Neuronal stem cell (in vitro differentiated cells): ENCODE results near the gene QRSL1.

Experiments
- DNase-seq: peaks from one replicate; pipeline ENCODE4 v3.0.0-alpha.2; 2013; ENCODE audit warnings: low spot score
- H2AFZ ChIP-seq: one replicate; pipeline ENCODE4 v1.6.1; 2013; ENCODE audit warnings: mild to moderate bottlenecking, low read length, inconsistent platforms
- H2AK5ac ChIP-seq: 2 replicates; pipeline ENCODE4 v1.6.1; 2013; ENCODE audit warnings: low read depth, mild to moderate bottlenecking, inconsistent platforms, low read length, moderate library complexity, mixed read lengths
- H2BK120ac ChIP-seq: 2 replicates; pipeline ENCODE4 v1.6.1; 2013; ENCODE audit warnings: low read depth, mild to moderate bottlenecking, inconsistent platforms, low read length, moderate library complexity, mixed read lengths
- H2BK12ac ChIP-seq: one replicate; pipeline ENCODE4 v1.6.1; 2013; ENCODE audit warnings: low read length, inconsistent platforms
- H2BK15ac ChIP-seq: 2 replicates; pipeline ENCODE4 v1.6.1; 2013; ENCODE audit warnings: mild to moderate bottlenecking, low read length, inconsistent platforms, mixed read lengths
- H2BK5ac ChIP-seq: one replicate; pipeline ENCODE4 v1.6.1; 2013; ENCODE audit warnings: inconsistent platforms, mild to moderate bottlenecking, low read length, moderate library complexity
- H3K14ac ChIP-seq: one replicate; pipeline ENCODE4 v1.6.1; 2013; ENCODE audit warnings: low read length, inconsistent platforms
- H3K18ac ChIP-seq: 2 replicates; pipeline ENCODE4 v1.6.1; 2013; ENCODE audit warnings: low read length, inconsistent platforms
- H3K23ac ChIP-seq: 2 replicates; pipeline ENCODE4 v1.6.1; 2013; ENCODE audit warnings: low read depth, mild to moderate bottlenecking, mixed read lengths, low read length, inconsistent platforms; ENCODE audit not compliant: poor library complexity
- H3K27ac ChIP-seq: replicated peaks from 3 replicates; pipeline ENCODE4 v1.5.1; 2013; ENCODE audit warnings: low read length, inconsistent platforms
- H3K27me3 ChIP-seq, 3 experiments: 2 replicates each; pipeline ENCODE4 v1.6.1; 2013; ENCODE audit warnings: low read length in 3 of 3, mild to moderate bottlenecking in 2 of 3, inconsistent platforms in 1 of 3, low read depth in 1 of 3, mixed read lengths in 1 of 3, moderate library complexity in 1 of 3; ENCODE audit not compliant: control insufficient read depth in 3 of 3, insufficient read depth in 3 of 3
- H3K36me3 ChIP-seq, 2 donors: replicated peaks in 1 of 2; 2 replicates each; pipeline ENCODE4 v1.6.1; 2013; ENCODE audit warnings: low read length in 2 of 2; ENCODE audit not compliant: control insufficient read depth in 2 of 2, insufficient read depth in 2 of 2
- H3K4ac ChIP-seq: 2 replicates; pipeline ENCODE4 v1.6.1; 2013; ENCODE audit warnings: inconsistent platforms, mild to moderate bottlenecking, low read length, moderate library complexity
- H3K4me1 ChIP-seq, 2 donors: 1 replicate in 1 of 2; 2 replicates in 1 of 2; pipeline ENCODE4 v1.6.1; 2013; ENCODE audit warnings: low read length in 2 of 2, low read depth in 1 of 2; ENCODE audit not compliant: control insufficient read depth in 2 of 2, insufficient read depth in 1 of 2
- H3K4me2 ChIP-seq: one replicate; pipeline ENCODE4 v1.6.1; 2013; ENCODE audit warnings: mild to moderate bottlenecking, low read length, inconsistent platforms; ENCODE audit not compliant: insufficient read depth, poor library complexity, severe bottlenecking
- H3K4me3 ChIP-seq, 2 donors: 2 replicates each; pipeline ENCODE4 v1.5.1; 2013; ENCODE audit warnings: low read length in 2 of 2, mild to moderate bottlenecking in 2 of 2, inconsistent platforms in 1 of 2, moderate library complexity in 1 of 2
- H3K79me1 ChIP-seq: one replicate; pipeline ENCODE4 v1.6.1; 2013; ENCODE audit warnings: low read depth, mild to moderate bottlenecking, inconsistent platforms, low read length, moderate library complexity
- H3K9ac ChIP-seq: one replicate; pipeline ENCODE4 v1.6.1; 2013; ENCODE audit warnings: mild to moderate bottlenecking, low read depth, low read length, inconsistent platforms; ENCODE audit not compliant: poor library complexity
- H3K9me3 ChIP-seq, 2 donors: replicated peaks in 1 of 2; 2 replicates each; pipeline versions ENCODE3 to v1.6.1; 2013; ENCODE audit warnings: low read length in 2 of 2, mild to moderate bottlenecking in 2 of 2, inconsistent platforms in 1 of 2, low read depth in 1 of 2, mixed read lengths in 1 of 2, moderate library complexity in 1 of 2; ENCODE audit not compliant: control insufficient read depth in 2 of 2, insufficient read depth in 1 of 2
- H4K8ac ChIP-seq: one replicate; pipeline ENCODE4 v1.6.1; 2013; ENCODE audit warnings: low read depth, mild to moderate bottlenecking, inconsistent platforms, low read length, moderate library complexity
- H4K91ac ChIP-seq: one replicate; pipeline ENCODE4 v1.6.1; 2013; ENCODE audit warnings: low read length, low read depth, mild to moderate bottlenecking, inconsistent platforms; ENCODE audit not compliant: poor library complexity
- WGBS, 2 donors: extraction: QIAGEN DNeasy Blood & Tissue Kit; methylation state at CpG; one replicate each; pipeline ENCODE4 v1.1.7; 2013; ENCODE audit warnings: missing lambda C conversion rate in 2 of 2, mixed read lengths in 1 of 2; ENCODE audit not compliant: insufficient read length in 2 of 2, insufficient replicate concordance in 1 of 2; ENCODE audit errors: extremely low coverage in 2 of 2; 5-methylcytosine and 5-hydroxymethylcytosine counted together

The QRSL1 gene

DNA sequence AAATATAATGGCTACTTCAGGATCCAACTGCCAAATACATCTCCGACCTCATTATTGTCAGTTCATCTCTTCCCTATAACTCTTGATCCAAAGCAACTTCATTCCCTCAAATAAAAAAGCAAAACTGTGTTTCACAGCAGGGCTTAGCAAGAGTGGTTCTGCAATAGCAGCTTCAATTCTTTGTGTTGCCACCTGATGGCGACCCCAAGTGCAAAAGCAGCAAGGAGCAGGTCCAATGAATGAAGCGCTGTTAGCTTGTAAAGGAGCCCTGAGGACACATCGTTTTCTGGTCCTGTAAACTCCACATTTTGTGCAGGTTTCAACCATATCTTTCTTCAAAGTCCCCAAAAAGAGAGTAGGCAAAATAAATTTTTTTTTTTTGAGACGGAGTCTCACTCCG, 19.7 kb upstream of the QRSL1 start:
- Histone ChIP-seq H3K36me3 (peaks cover 0 to 2% of the 10 kb centered on the region in 2 donors), H3K18ac (no peak overlapping the region), H3K9ac (no peak overlapping the region), H3K27me3 (peaks cover 0 to 2% (median 0%) of the 10 kb centered on the region in 3 experiments), H3K23ac (no peak overlapping the region), H2AK5ac (no peak overlapping the region), H3K4me1 (no peaks in the 10 kb centered on the region), H2BK15ac (no peak overlapping the region), H3K27ac (no peak overlapping the region), H3K9me3 (no peaks in the 10 kb centered on the region), H2BK12ac (no peak overlapping the region), H3K4ac (no peak overlapping the region), H2BK5ac (no peak overlapping the region), H4K8ac (no peak overlapping the region), H3K4me3 (no peak overlapping the region), H3K14ac (no peak overlapping the region), H2AFZ (no peak overlapping the region), H3K4me2 (no peak overlapping the region), H4K91ac (no peak overlapping the region), H3K79me1 (peaks cover 2% of the 10 kb centered on the region), H2BK120ac (no peak overlapping the region)
- no peak for DNase-seq
- WGBS, 2 donors, result no CpG with 5 or more reads among the region's 6 CpGs

DNA sequence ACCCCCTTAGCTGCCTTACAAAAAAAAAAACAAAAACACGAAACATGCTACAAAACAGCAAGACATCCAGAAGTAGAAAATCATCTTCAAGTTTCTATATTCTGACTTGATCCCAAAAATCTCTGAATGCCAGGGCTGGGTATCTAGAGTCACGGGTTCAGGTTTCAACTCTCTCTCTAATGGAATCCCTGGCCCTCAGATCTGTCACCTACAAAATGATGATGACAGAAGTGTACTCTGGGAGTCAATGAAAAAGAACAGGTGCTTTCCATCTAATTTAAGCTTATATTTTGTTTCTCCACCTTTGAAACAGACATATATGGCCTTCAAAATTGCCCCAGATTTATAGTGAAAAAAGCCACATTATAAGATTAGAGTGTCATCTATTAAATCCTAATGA, 18.3 kb upstream of the QRSL1 start:
- no peak overlapping the region for H3K27ac ChIP-seq
- H3K14ac ChIP-seq, result no peak overlapping the region
- no peak overlapping the region for H3K4me3 ChIP-seq
- H2BK5ac ChIP-seq, result no peak overlapping the region
- H3K4me1 ChIP-seq, result no peaks in the 10 kb centered on the region
- H2BK15ac ChIP-seq, result no peak overlapping the region
- H3K18ac ChIP-seq, result no peak overlapping the region
- no peak overlapping the region for H4K8ac ChIP-seq
- H2BK120ac ChIP-seq, result no peak overlapping the region
- no peaks in the 10 kb centered on the region for H3K27me3 ChIP-seq
- no peaks in the 10 kb centered on the region for H3K9me3 ChIP-seq
- H2AK5ac ChIP-seq, result no peak overlapping the region
- H3K36me3 ChIP-seq, result no peaks in the 10 kb centered on the region
- no CpG with 5 or more reads among the region's 2 CpGs for WGBS, 2 donors
- no peak overlapping the region for H3K23ac ChIP-seq
- H2AFZ ChIP-seq, result no peak overlapping the region
- H4K91ac ChIP-seq, result no peak overlapping the region
- no peak overlapping the region for H3K4ac ChIP-seq
- no peaks in the 10 kb centered on the region for H3K79me1 ChIP-seq
- H3K9ac ChIP-seq, result no peak overlapping the region
- DNase-seq, result no peak
- no peak overlapping the region for H3K4me2 ChIP-seq
- H2BK12ac ChIP-seq, result no peak overlapping the region

DNA sequence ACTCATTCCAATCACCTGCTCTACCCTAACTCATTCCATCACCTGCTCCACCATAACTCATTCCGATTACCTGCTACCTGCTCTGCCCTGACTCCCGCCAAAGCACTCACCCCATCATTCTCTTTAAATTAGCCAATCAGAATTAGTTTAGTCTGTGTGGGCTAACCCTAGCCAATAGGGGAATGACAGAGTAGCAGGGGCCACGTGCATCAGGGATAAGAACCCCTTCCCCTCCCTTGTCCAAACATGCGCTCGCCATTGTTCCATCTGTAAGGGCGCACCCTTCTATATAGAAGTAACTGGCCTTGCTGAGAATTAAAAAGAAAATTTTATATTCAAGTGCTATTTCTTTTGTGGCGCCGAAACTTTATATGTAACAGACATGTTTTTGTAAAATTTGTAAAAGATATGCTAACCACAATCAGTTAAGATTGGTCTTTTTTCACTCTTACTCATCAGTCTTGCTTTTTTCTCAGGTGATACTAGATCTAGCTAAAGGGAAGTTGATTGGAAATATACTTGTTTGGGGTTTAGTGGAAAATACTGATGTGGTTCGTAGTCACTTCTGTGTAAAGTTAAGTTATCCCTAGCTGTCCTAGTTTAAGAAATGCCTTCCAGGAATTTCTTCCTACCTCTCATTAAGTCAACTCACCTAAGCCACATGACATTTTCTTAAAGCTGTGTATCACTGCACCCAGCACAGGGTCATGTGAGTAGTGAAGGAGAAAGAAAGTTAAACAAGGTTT, 16.5 kb upstream of the QRSL1 start:
- no CpG with 5 or more reads among the region's 9 CpGs for WGBS, 2 donors
- no peak overlapping the region for H2BK12ac ChIP-seq
- peaks cover 0 to 4% of the 10 kb centered on the region in 2 donors for H3K36me3 ChIP-seq

DNA sequence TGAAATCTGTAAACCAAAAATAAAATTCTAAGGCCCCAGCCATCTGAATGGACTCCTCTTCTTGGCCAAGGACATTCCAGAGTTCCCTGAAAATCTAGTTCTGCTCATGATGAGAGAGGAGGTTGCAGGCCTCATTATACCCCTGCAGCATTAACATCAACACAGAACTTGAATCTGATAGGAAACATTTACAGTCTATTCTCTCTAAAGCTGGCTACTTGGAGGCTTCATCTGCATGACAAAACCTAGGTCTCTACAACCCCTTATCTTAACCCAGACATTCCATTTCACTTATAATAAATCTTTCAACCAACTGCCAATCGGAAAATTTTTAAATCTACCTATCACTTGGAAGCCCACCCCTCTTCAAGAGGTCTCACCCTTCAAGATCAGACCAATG, 15.8 kb upstream of the QRSL1 start:
- Histone ChIP-seq H3K27me3 (no peaks in the 10 kb centered on the region), H4K91ac (no peak overlapping the region), H3K79me1 (no peaks in the 10 kb centered on the region), H4K8ac (no peak overlapping the region), H3K23ac (no peak overlapping the region), H2BK120ac (no peak overlapping the region), H3K9me3 (no peaks in the 10 kb centered on the region), H2BK5ac (no peak overlapping the region), H3K18ac (no peak overlapping the region), H3K14ac (no peak overlapping the region), H2AFZ (no peak overlapping the region), H3K4me1 (no peaks in the 10 kb centered on the region), H3K27ac (no peak overlapping the region), H2BK15ac (no peak overlapping the region), H3K9ac (no peak overlapping the region), H3K4me3 (no peak overlapping the region), H3K4ac (no peak overlapping the region), H3K36me3 (peaks cover 0 to 7% of the 10 kb centered on the region in 2 donors), H3K4me2 (no peak overlapping the region), H2AK5ac (no peak overlapping the region), H2BK12ac (no peak overlapping the region)
- no peak for DNase-seq
- 100% methylated on average over 1 of the region's 1 CpG; no CpG with 5 or more reads in 1 of the 2 donors for WGBS, 2 donors

More for the DNA sequence above, 16.5 kb upstream of the QRSL1 start:
- Histone ChIP-seq H3K4me2 (no peak overlapping the region), H3K27ac (no peak overlapping the region), H3K79me1 (no peaks in the 10 kb centered on the region), H3K23ac (no peak overlapping the region), H3K27me3 (no peaks in the 10 kb centered on the region), H3K18ac (no peak overlapping the region), H2AK5ac (no peak overlapping the region), H2BK120ac (no peak overlapping the region), H3K4me3 (no peak overlapping the region), H2BK5ac (no peak overlapping the region), H3K4ac (no peak overlapping the region), H4K91ac (no peak overlapping the region), H4K8ac (no peak overlapping the region), H3K4me1 (no peaks in the 10 kb centered on the region), H3K9ac (no peak overlapping the region), H3K14ac (no peak overlapping the region), H2BK15ac (no peak overlapping the region), H2AFZ (no peak overlapping the region), H3K9me3 (no peaks in the 10 kb centered on the region)
- no peak for DNase-seq
